ENCODE results near the gene TOR4A. TPM values are rescaled to one million over a fixed set of nuclear protein-coding genes. Genes with fewer than 3 reads are reported as not detected.

TOR4A gene
- total and polyA plus RNA-seq, 2 experiments from 2014 or later: 2.0 to 19.0 TPM

DNA sequence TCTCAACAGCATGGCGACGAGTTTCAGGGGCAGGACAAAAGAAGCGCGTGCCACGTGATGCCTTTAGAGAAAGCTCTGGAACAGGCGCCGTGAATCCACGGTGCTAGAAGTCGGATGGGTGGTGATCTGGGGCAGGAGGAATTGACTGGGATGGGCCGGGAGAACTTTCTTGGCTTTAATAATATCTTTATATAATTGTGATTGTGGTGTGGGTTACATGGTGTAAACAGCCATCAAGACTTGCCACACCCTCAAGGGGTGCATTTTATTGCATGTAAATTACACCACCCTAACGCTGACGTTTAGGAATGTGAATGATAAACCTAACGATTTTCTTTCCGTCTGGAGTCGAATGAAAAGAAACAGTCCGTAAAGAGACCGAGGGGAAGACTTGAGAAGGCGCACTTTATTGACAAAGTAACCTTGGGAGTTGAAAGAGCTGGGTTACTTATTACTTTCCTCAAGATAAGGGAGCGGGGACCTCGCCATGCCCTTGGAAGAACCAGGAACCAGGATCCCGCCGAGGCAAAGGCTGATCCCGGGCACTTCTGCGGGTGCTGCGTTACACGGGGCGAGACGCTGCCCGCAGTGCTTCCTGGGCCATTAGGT is 16.1 kb downstream of the TOR4A start (continued):
- no peak for TF ChIP-seq ETS1 (IDR thresholded peaks at IDR 0.05)
- TF ChIP-seq EZH2 (IDR thresholded peaks at IDR 0.05; ENCODE audit: low read depth, unreplicated experiment): no peak
- TF ChIP-seq EZH2phosphoT487 (IDR thresholded peaks at IDR 0.05; ENCODE audit: unreplicated experiment): no peak
- no peak for TF ChIP-seq ZNF114 (CRISPR knock-in tag; IDR thresholded peaks at IDR 0.05)

- Histone ChIP-seq H4K20me1 (replicated peaks; ENCODE audit: insufficient read depth) (peaks cover 8% of the 10 kb centered on the region), H3F3A (replicated peaks; ENCODE audit: low read depth) (peaks cover 25% of the 10 kb centered on the region), H3K79me2 (replicated peaks; ENCODE audit: insufficient read depth) (no peaks in the 10 kb centered on the region), H3K27ac (ENCODE audit: low read depth) (no peak overlapping the region), H3K4me2 (no peak overlapping the region), H3K27me3 (ENCODE audit: insufficient read depth) (peaks cover 29% of the 10 kb centered on the region), H3K4me1 (ENCODE audit: insufficient read depth) (peaks cover 24% of the 10 kb centered on the region), H2AFZ (no peak overlapping the region), H3K4me3 (0 out of 2 replicates have a peak overlapping the region, but pooled peaks have one; percentile 55), H3K9me2 (ENCODE audit: insufficient read depth) (no peaks in the 10 kb centered on the region), H3K36me3 (ENCODE audit: insufficient read depth) (no peaks in the 10 kb centered on the region)
- H3K27ac Mint-ChIP-seq: no peak overlapping the region
- peaks cover 9% of the 10 kb centered on the region for H3K9me3 Mint-ChIP-seq
- peaks cover 31% of the 10 kb centered on the region for H3K4me1 Mint-ChIP-seq
- peaks cover 22% of the 10 kb centered on the region for H3K27me3 Mint-ChIP-seq (ENCODE audit: insufficient read depth, low read depth, poor library complexity)
- no peaks in the 10 kb centered on the region; the same call in 2 of the 3 replicates for H3K36me3 Mint-ChIP-seq (ENCODE audit: low read depth)
- TF ChIP-seq NANOG (IDR thresholded peaks at IDR 0.05; ENCODE audit: borderline replicate concordance) (no peak), ZNF331 (CRISPR knock-in tag; IDR thresholded peaks at IDR 0.05; ENCODE audit: low read depth) (no peak), CREB1 (CRISPR knock-in tag; IDR thresholded peaks at IDR 0.05; ENCODE audit: low read depth) (peak; percentile 43; the same call in 1 of the 2 replicates), ZNF114 (CRISPR knock-in tag; IDR thresholded peaks at IDR 0.05) (peak; percentile 73; the same call in 1 of the 2 replicates), POLR2AphosphoS5 (IDR thresholded peaks at IDR 0.05; ENCODE audit: low read depth) (no peak), STAT1 (IDR thresholded peaks at IDR 0.05; ENCODE audit: unreplicated experiment) (no peak), ETS1 (IDR thresholded peaks at IDR 0.05) (peak; percentile 48; the same call in 1 of the 2 replicates)
- TF ChIP-seq, protein P1, sequence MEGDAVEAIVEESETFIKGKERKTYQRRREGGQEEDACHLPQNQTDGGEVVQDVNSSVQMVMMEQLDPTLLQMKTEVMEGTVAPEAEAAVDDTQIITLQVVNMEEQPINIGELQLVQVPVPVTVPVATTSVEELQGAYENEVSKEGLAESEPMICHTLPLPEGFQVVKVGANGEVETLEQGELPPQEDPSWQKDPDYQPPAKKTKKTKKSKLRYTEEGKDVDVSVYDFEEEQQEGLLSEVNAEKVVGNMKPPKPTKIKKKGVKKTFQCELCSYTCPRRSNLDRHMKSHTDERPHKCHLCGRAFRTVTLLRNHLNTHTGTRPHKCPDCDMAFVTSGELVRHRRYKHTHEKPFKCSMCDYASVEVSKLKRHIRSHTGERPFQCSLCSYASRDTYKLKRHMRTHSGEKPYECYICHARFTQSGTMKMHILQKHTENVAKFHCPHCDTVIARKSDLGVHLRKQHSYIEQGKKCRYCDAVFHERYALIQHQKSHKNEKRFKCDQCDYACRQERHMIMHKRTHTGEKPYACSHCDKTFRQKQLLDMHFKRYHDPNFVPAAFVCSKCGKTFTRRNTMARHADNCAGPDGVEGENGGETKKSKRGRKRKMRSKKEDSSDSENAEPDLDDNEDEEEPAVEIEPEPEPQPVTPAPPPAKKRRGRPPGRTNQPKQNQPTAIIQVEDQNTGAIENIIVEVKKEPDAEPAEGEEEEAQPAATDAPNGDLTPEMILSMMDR (conservative IDR thresholded peaks at IDR 0.05; ENCODE audit: low read depth in 2 of 2): no peak
- TF ChIP-seq, protein P2, sequence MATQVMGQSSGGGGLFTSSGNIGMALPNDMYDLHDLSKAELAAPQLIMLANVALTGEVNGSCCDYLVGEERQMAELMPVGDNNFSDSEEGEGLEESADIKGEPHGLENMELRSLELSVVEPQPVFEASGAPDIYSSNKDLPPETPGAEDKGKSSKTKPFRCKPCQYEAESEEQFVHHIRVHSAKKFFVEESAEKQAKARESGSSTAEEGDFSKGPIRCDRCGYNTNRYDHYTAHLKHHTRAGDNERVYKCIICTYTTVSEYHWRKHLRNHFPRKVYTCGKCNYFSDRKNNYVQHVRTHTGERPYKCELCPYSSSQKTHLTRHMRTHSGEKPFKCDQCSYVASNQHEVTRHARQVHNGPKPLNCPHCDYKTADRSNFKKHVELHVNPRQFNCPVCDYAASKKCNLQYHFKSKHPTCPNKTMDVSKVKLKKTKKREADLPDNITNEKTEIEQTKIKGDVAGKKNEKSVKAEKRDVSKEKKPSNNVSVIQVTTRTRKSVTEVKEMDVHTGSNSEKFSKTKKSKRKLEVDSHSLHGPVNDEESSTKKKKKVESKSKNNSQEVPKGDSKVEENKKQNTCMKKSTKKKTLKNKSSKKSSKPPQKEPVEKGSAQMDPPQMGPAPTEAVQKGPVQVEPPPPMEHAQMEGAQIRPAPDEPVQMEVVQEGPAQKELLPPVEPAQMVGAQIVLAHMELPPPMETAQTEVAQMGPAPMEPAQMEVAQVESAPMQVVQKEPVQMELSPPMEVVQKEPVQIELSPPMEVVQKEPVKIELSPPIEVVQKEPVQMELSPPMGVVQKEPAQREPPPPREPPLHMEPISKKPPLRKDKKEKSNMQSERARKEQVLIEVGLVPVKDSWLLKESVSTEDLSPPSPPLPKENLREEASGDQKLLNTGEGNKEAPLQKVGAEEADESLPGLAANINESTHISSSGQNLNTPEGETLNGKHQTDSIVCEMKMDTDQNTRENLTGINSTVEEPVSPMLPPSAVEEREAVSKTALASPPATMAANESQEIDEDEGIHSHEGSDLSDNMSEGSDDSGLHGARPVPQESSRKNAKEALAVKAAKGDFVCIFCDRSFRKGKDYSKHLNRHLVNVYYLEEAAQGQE (IDR thresholded peaks at IDR 0.05; ENCODE audit: unreplicated experiment): peak; percentile 5
- H3K4me3 Mint-ChIP-seq: peak overlapping the region; percentile 60
- DNase-seq (ENCODE audit: low spot score) (peak; percentile 81), ATAC-seq (peak; percentile 24)
Measured at GRCh38 chr9:137294091-137294680, 16.7 kb downstream of the TOR4A start.

Data from GM23338 (cell line).